ENCODE results near the gene VWA5B1.
"Not testable (repeated sequence)": the region's sequence is repeated elsewhere in the genome, so short reads cannot be mapped to it uniquely, and the experiment has no call there.

Gene VWA5B1

DNA sequence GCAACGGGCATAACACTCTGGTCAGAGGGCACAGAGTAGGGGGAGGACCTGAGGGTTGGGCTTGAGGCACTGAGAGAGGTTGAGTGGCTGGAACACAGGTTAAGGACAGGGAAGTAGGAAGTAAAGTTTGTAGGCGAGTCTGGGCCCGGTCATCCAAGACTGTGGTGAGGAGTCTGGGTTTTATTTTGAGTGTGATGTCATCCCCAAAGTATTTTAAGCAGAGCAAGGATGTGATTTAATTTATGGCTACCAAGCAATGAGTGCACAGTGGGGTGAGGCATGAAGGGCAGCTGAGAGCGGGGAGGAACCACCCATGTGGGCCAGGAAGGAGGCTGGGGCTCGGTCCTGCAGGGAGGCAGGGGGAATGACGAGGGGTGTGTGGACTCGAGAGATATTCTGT lies 11.2 kb upstream of the VWA5B1 start:
- no peak for DNase-seq
- intact Hi-C loops (cut with DNase I), result no loop called here

DNA sequence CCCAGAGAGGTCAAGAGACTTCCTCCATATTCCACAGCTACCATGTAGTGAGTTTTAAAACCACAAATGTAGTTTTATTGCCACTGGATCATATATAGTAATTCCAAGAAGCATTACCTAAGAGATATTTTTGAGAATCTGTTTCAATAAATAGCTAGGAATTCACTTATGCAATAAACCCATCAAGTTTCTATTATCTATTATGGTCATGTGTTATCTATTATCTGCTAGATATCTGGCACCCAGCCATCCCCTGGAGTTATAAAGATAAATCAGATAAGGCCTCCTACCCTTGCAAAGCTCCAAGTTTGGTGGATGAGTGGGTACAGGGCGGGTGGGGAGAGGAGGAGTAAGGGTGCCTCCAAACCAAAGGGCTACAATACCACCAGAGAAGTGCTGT lies 10.3 kb upstream of the VWA5B1 start:
- intact Hi-C loops (cut with DNase I), result no loop called here
- DNase-seq, result no peak

GRCh38 chr1:20280906-20281305 lies 9.8 kb upstream of the VWA5B1 start:
- intact Hi-C loops (cut with DNase I), result no loop called here
- DNase-seq, result no peak

GRCh38 chr1:20281801-20282200 lies 8.9 kb upstream of the VWA5B1 start:
- intact Hi-C loops (cut with DNase I), result no loop called here
- no peak for DNase-seq

GRCh38 chr1:20282533-20282932 lies 8.1 kb upstream of the VWA5B1 start:
- peak in 10 of 42 donors; percentile 2 to 38 (median 14) for DNase-seq
- intact Hi-C loops (cut with DNase I), result no loop called here

GRCh38 chr1:20284046-20284445 lies 6.6 kb upstream of the VWA5B1 start:
- no peak for DNase-seq
- intact Hi-C loops (cut with DNase I), result no loop called here

DNA sequence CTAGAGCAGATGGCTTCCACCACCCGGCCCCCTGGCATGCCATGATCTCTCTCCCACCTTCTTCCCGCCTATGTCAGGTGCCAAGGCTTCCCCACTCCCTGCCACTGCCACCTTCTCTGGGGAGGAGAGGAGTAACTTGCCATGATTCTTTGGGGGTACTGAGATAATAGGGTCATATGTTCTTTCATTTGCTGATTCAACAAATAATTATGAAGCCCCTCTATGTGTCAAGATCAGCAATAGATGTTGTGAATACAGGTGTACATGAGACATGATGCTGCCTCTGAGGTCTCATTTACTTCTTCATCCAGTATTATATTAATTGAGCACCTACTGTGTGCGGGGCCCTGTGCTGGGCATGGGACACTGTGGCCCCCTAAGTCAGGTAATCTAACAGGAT lies 6.0 kb upstream of the VWA5B1 start:
- intact Hi-C loops (cut with DNase I), result no loop called here
- DNase-seq, result no peak

DNA sequence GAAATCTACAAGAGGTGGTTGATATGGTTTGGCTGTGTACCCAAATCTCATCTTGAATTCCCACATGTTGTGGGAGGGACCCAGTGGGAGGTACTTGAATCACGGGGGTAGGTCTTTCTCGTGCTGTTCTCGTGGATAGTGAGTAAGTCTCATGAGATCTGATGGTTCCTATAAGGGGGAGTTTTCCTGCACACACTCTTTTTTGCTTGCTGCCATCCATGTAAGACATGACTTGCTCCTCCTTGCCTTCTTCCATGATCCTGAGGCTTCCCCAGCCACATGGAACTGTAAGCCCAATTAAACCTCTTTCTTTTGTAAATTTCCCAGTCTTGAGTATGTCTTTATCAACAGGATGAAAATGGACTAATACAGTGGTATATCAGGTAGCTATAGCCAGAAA lies 5.2 kb upstream of the VWA5B1 start:
- intact Hi-C loops (cut with DNase I), result no loop called here
- no peak for DNase-seq

GRCh38 chr1:20287696-20288095 lies 3.0 kb upstream of the VWA5B1 start:
- intact Hi-C loops (cut with DNase I); DNase-seq: not testable (repeated sequence)

- peak in 4 of 42 donors; percentile 3 to 8 (median 4) for DNase-seq
- intact Hi-C loops (cut with DNase I), result no loop called here
These were observed 990 bp downstream of the VWA5B1 start for GRCh38 chr1:20291645-20292084.

DNA sequence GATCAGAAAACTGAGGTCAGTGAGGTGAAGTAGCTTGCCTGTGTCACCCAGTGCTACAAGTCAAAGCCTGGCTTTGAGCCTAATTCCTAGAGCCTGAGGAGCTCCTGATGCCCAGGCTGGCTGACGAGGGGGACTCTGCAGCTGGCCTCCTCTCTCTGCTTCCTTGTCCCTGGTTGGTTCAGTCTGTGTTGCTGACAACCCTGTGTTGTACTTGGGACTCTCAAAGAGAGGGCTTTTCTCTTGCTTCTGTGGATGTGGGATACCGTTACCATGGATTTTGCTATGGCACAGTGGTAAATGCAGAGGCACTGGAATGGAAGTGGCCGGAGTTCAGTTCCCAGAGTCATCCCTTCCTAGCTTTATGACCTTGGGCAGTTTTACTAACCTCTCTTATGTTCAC lies 8.0 kb downstream of the VWA5B1 start:
- DNase-seq, result peak in 1 of 42 donors; percentile 11
- intact Hi-C loops (cut with DNase I), result no loop called here

DNA sequence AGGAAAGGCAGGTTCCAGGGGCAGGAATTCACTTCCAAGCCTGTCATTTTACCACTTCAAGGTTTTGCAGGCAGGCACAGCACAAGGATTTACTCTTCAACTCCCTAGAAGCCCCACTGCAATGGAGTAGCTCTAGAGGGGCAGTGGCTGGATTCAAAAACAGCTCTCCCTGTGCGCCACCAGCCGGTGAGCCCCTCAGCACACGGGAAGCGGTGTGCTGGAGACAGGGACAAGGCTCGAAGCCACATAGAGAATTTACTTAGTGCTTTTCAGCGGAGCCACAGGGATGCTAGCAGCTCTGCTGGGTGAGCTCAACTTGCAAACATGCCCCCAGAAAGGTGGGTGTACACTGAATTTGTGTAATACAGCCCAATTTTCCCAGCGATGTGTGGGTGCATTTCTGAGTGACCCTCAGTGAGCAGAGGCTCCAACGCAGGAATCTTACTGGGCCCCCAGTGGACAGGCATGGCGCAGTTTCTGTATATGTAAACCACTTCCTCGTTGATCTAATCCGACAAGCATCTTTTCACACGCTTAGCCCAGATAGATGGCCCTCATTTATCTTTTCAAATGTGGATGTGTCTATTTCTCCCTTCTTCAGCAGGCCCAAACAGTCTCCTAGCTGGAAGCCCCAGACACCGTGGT lies 10.9 kb downstream of the VWA5B1 start:
- no peak for DNase-seq
- intact Hi-C loops (cut with DNase I), result no loop called here

- intact Hi-C loops (cut with DNase I), result no loop called here
- no peak for DNase-seq
These were observed 11.4 kb downstream of the VWA5B1 start for GRCh38 chr1:20302108-20302471.

- intact Hi-C loops (cut with DNase I), result no loop called here
- no peak for DNase-seq
These were observed 16.4 kb downstream of the VWA5B1 start for GRCh38 chr1:20307026-20307425.

DNA sequence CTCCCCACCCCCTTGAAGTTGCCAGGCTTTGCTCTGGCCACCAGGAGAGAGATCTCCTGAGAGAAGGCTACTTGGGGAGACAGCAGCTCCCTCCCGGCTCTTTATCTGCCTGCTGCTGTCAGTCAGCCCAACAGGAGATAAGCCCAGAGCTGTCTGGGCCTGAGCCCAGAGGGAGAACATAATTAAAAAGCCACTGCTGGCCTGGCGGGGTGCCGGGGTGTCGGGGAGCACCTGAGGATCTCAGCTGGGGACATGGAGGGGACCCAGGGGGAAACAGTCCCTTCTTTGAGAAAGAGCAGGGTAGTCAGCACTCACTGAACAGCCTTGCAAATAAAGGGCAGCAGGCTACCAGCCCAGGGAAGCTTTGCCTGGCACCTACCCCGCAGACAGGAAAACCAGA lies 17.9 kb downstream of the VWA5B1 start:
- intact Hi-C loops (cut with DNase I), result no loop called here
- no peak for DNase-seq

GRCh38 chr1:20311289-20311688 lies 20.6 kb downstream of the VWA5B1 start:
- intact Hi-C loops (cut with DNase I), result no loop called here
- no peak for DNase-seq

GRCh38 chr1:20312310-20312709 lies 21.6 kb downstream of the VWA5B1 start:
- intact Hi-C loops (cut with DNase I), result no loop called here
- no peak for DNase-seq

- DNase-seq, result no peak
- intact Hi-C loops (cut with DNase I), result no loop called here
These were observed 22.1 kb downstream of the VWA5B1 start for GRCh38 chr1:20312818-20313217.

DNA sequence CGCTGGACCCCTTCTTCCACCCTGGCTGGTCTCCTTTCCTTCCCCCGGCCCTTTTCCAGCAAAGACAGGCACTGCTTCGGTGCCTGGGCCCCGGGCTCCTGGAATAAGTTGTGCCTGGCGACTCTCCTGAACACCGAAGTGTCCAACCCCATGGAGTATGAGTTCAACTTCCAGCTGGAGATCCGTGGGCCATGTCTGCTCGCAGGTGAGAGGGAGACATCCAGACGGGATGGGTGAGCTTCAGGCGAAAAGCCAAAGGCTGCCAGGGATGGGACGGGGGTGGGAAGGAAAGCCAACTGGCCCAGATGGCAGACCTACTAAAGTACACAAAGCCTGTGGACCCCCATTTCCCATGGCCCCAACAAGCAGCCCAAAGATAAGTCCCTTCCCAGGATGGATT lies 26.8 kb downstream of the VWA5B1 start:
- intact Hi-C loops (cut with DNase I), result no loop called here

GRCh38 chr1:20318521-20318920 lies 27.8 kb downstream of the VWA5B1 start:
- intact Hi-C loops (cut with DNase I), result no loop called here
- DNase-seq, result no peak

More for the DNA sequence above, 26.8 kb downstream of the VWA5B1 start:
- DNase-seq, result no peak

- intact Hi-C loops (cut with DNase I), result no loop called here
These were observed 28.3 kb downstream of the VWA5B1 start for GRCh38 chr1:20318971-20319370.

More at GRCh38 chr1:20318971-20319370, 28.3 kb downstream of the VWA5B1 start:
- no peak for DNase-seq
